PC-3 (cell line): ENCODE results near the gene NEO1.

Experiments
- EZH2 ChIP-seq: fragments of 300-600 bp; sonication (generic); IDR thresholded peaks from one replicate; pipeline ENCODE4 v1.6.1; 2017; ENCODE audit warnings: antibody characterized with exemption, mild to moderate bottlenecking, low read length; ENCODE audit not compliant: unreplicated experiment
- EZH2phosphoT487 ChIP-seq: fragments of 300-600 bp; sonication (generic); IDR thresholded peaks from 2 replicates; pipeline ENCODE4 v1.6.1; 2018; ENCODE audit warnings: mild to moderate bottlenecking, antibody characterized with exemption, low read length, borderline replicate concordance
- TF ChIP-seq, protein P1 (sequence below): fragments of 300-600 bp; sonication (generic); conservative IDR thresholded peaks from 2 replicates; pipeline ENCODE4 v1.5.1; 2017; ENCODE audit warnings: antibody characterized with exemption, low read depth, mild to moderate bottlenecking, low read length

DNA sequence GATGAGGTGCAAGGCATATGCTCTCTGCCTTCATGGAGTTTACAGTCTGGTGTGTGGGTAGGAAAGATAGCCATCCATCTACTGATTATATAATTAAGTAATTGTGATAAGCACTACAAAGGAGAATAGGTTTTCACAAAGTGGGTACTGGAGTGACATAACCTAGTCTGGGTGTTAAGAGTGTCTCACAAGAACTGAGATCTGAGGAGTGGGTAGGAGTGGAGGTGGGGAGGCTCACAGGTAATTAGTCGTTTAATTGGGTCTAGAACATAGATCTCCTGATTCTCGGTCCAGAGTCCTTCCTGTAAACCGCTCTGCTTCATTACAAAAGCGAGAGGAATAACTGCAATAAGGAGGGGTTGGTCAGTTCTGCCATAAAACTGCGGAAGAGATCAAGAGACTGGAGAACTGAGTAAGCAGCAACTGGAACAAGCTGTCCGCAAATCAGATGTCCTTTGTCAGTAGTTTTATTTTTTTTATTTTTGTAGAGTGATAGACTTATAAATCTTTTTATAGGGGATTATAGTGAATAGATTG lies 2.2 kb downstream of the NEO1 start:
- TF ChIP-seq, protein P1, sequence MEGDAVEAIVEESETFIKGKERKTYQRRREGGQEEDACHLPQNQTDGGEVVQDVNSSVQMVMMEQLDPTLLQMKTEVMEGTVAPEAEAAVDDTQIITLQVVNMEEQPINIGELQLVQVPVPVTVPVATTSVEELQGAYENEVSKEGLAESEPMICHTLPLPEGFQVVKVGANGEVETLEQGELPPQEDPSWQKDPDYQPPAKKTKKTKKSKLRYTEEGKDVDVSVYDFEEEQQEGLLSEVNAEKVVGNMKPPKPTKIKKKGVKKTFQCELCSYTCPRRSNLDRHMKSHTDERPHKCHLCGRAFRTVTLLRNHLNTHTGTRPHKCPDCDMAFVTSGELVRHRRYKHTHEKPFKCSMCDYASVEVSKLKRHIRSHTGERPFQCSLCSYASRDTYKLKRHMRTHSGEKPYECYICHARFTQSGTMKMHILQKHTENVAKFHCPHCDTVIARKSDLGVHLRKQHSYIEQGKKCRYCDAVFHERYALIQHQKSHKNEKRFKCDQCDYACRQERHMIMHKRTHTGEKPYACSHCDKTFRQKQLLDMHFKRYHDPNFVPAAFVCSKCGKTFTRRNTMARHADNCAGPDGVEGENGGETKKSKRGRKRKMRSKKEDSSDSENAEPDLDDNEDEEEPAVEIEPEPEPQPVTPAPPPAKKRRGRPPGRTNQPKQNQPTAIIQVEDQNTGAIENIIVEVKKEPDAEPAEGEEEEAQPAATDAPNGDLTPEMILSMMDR, result no peak
- TF ChIP-seq EZH2, result no peak
- TF ChIP-seq EZH2phosphoT487, result no peak
